AG20443 (cell line): ENCODE results near the gene TMEM119.
"Not testable (repeated sequence)": the region's sequence is repeated elsewhere in the genome, so short reads cannot be mapped to it uniquely, and the experiment has no call there.

Experiments
- DNase-seq: peaks from one replicate; pipeline ENCODE4 v3.0.0; 2012; ENCODE audit warnings: low spot score, mixed read lengths

The TMEM119 gene

DNA sequence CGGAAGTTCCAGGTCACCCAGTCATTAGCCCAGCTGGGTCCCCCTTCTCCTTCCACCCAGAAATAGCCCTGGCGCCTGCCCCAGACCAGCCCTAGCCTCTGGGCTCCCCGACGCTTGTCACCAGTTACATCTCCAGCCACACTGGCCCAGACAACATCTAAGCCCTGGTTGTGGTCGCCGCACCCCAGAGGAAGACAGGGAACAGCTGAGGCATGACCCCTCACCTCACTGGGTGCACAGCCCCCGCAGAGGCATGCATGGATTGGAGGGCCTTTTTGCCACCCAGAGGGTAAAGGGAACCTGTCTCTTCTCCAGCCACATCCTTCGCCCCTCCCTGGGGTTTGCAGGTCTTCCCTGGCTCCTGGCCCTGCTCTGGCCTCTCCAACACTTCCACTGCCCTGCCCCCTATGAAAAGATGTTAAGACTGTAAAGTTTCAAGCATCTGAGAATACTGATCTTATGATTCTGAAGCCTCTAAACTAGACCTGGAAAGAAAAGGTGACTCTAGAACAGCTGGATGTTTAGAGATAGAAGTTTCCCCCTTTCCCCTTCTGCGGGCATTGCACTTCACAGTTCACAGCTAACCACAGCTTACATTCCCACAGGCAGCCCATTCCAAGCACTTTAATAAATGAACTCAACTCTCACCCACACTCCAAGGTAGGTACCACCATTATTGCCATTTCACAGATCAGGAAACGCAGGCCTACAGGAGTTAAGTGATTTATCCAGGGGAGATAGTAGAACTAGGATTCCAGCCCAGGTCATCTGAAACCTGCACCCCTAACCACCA is 14.7 kb downstream of the TMEM119 start:
- DNase-seq, result no peak

DNA sequence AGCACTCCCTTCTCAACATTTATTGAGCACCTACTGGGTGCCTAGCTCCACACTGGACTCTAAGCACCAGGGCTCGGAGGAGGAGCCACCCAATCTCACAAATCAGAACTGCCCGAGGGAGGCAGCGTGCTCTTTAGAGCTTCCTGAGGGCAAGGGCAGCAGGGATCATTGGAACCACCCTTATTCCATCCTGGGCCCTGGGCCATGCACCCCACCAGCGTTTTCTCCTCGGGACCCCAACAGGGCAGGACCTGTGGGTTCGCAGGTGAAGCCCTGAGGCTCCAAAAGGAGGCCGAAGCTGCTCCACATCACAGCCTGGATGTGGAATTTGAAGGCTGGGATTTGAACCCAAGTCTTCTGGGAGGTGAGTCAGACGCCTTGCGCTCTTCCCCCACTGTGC is 15.4 kb downstream of the TMEM119 start:
- no peak for DNase-seq

DNA sequence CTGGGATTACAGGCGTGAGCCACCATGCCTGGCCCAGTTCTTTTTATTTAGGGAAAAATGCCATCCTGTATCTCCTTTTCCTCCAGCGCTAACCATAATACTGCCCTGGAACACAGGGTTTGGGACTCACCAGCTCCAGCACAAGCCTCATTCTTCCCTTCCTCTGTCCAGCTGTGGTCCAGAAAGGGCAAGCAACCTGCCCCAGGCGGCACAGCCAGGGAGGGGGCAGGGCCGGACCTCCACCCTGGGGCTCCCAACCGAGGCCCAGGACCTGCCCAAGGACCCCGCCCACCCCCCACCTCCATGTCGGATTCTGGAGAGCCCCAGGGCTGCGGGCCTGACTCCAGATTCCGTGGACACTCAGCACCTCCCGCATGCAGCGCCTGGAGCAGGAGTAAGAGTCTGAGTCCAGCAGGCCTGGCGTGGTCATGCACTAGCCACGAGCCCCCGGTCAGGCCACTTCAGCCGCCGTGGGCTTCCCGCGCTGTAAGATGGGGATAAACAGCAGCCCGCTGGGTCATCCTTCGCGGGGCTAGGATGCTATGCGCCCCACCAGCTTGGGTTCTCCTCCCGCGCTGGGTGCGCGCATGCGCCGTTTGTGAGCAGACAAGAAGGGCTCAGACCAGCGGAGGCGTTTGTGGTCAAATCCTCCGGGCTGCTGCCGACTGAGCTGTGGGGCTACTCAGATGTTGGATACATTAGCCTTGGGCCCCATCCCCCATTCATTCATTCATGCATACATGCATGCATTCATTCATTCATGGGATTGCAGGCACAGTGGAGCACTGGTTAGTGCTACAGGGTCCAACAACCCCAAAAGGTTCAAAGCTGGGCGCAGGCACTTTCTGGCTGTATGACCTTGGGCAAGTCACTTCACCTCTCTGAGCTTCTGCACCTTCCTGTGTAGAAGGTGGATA is 16.3 kb downstream of the TMEM119 start:
- no peak for DNase-seq

DNA sequence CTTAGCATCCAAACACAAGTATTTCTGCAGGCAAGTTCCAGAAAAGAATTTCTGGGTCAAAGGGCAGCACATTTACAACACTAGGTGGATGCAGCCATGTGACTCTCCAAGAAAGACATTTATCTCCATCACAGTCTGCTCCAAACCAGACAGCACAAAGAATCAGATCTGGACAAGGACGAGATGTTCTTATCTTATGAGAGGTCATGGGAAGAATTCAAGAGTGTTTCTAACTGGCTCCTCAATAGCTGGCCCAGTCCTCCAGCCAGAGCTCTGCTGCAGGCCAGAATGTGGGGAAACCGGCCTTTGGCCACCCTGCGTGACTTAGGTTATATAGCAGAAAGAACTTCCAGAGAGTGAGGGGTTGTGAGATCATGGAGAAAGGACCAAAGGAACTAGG is 17.4 kb downstream of the TMEM119 start:
- no peak for DNase-seq

DNA sequence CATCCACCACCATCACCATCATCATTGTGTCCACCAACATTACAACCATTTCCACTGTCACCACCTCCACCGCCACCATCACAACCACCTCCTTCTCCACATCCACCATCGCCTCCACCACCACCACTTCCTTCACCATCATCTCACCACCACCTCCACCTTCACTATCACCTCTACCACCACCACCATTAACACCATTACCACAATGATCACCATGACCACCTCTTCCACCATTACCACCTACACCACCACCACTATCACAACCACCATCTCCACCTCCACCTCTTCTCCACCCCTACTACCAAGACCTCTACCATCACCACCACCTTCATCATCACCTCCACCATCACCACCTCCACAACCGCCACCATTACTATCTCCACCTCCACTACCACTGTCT is 19.1 kb downstream of the TMEM119 start:
- DNase-seq, result no peak

DNA sequence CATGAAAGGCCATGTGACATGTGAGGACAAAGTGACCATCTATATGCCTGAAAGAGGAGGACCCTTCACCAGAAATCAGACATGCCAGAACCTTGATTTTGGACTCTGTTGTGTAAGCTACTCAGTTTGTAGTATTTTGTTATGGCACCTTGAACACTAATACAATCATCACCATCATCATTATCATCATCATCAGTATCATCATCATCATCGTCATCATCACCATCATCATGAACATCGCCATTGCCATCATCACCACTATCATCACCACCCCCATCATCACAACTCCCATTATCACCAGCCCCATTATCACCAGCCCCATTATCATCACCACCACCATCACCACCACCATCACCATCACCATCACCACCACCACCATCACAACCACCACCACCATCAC is 19.6 kb downstream of the TMEM119 start:
- DNase-seq, result no peak

DNA sequence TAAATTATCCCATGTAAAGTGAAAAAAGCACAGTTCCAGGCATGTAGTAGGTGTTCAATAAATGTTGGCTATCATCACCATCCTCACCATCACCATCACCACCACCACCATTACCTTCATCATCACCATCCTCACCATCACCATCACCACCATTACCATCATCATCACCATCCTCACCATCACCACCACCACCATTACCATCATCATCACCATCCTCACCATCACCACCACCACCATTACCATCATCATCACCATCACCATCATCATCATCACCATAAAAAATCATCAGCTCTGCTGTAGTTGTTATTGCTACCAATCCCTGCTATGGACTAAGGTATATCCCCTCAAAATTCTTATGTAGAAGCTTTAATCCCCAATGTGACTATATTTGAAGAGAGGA is 20.4 kb downstream of the TMEM119 start:
- no peak for DNase-seq

DNA sequence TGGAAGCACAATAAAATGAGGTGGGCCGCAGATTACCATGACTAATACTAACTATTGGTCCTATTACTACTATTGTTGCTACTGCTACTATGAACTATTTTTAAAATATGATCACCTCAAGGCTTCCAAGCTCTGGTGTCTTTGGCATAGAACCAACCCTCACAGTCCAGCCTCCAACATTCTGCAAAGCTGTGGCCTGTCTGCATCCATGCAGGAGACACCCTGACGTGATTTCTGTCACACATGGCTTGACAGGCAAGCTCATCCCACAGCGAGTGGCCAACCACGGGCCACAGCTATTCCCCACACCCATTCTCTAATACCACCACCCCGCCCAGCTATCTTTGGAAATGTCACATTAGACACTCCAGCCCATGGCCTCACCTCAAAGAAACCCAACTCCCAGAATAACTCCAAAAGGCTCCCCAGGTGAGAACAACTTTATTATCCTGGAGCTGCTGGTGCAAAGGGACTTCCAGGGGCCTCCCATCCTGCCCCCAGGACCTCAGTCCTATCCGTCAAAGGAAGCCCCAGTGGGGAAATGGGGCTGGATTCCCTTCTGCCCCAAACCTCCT is 21.1 kb downstream of the TMEM119 start:
- no peak for DNase-seq

DNA sequence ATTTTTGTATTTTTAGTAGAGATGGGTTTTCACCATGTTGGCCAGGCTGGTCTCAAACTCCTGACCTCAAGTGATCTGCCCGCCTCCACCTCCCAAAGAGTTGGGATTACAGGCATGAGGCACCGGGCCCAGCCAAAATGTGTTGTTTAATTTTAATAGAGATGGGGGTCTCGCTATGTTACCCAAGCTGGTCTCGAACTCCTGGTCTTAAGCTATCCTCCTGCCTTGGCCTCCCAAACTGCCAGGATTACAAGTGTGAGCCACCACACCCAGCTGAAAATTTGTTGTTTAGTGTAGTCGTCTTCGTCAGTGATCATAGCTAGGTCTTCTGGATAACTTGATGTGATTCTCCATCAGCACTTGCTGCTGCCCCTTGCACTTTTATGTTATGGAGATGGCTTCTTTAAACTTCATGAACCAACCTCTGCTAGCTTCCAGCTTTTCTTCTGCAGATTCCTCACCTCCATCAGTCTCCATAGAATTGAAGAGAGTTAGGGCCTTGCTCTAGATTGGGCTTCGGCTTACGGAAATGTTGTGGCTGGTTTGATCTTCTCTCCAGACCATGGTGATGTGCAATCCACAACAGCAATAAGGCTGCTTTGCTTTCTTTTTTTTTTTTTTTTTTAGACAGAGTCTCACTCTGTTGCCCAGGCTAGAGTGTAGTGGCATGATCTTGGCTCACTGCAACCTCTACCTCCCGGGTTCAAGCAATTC is 22.5 kb downstream of the TMEM119 start:
- DNase-seq, result no peak

DNA sequence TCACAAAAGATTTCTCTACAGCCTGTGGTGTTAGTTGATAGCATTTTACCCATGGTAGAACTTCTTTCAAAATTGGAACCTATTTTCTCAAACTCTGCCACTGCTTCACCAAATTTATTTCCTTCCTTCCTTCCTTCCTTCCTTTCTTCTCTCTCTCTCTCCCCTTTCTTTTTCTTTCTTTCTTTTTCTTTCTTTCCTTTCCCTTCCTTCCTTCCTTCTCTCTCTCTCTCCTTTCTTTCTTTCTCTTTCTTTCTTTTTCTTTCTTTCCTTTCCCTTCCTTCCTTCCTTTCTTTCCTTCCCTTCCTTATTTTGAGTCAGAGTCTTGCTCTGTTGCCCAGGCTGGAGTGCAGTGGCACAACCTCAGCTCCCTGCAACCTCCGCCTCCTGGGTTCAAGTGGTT is 23.6 kb downstream of the TMEM119 start:
- not testable (repeated sequence) for DNase-seq

DNA sequence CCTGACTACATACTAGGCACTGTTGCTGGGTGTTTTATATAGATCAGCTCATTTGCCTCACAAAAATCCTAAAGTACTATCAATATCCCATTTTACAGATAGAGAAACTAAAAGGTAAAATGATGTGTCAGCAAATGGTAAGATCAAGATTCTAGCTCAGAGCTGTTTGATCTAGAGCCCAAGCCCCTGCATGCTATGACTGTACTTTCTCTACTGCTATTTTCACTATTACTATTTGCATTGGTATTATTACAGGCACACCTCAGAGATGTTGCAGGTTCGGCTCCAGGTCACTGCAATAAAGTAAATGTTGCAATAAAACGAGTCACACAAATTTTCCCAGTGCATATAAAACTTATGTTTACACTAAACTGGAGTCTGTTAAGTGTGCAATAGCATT is 24.6 kb downstream of the TMEM119 start:
- DNase-seq, result no peak

DNA sequence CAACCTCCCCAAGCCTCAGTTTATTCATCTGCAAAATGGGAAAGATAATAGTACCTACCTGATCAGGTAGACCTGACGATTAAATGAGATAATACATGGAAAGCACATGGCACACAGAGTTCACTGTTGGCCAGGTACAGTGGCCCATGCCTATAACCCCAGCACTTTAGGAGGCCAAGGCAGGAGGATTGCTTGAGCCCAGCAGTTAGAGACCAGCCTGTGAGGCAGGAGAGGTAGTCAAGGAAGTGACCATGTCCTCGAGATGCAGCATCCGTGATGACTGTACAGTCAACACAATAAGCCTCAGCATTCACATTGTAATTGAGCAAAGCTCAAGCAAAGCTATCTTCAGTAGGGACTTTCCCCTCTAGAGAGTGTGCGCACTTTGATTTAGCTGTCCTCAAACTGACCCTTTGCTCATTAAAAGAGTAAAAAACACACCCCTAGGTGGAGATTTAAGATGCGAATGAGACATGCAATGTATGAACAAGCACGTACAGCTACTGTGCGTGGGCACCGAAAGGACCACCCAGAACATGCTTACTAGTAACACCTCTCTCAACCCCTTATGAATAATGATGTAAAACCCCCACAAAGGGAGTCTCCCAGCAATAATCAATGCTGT is 25.6 kb downstream of the TMEM119 start:
- no peak for DNase-seq

DNA sequence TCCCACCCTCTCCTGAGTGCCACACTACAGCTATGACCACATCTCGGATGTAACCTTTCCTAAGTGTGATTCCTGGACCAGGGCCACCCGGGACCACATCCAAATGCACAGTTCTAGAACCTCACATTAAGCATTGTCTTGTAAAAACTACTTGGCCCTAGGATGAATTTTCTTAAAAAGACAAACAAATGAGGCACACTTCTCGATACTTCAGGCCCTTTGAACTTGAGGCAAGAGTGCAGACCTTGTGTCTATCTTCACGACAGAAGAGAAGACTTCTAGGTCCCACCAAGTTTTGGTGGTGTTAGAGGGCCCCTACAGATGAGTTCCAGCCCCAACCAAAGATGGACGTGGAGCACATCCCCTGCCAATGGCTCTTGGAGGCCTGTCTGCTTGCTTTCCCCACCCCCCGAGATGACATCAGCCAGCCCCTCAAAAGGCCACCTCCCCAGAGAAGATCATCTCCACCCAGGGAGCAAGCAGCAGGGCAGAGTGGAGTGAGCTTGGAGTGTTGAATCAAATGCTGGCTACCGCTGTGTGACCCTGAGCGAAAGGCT is 26.2 kb downstream of the TMEM119 start:
- DNase-seq, result no peak

DNA sequence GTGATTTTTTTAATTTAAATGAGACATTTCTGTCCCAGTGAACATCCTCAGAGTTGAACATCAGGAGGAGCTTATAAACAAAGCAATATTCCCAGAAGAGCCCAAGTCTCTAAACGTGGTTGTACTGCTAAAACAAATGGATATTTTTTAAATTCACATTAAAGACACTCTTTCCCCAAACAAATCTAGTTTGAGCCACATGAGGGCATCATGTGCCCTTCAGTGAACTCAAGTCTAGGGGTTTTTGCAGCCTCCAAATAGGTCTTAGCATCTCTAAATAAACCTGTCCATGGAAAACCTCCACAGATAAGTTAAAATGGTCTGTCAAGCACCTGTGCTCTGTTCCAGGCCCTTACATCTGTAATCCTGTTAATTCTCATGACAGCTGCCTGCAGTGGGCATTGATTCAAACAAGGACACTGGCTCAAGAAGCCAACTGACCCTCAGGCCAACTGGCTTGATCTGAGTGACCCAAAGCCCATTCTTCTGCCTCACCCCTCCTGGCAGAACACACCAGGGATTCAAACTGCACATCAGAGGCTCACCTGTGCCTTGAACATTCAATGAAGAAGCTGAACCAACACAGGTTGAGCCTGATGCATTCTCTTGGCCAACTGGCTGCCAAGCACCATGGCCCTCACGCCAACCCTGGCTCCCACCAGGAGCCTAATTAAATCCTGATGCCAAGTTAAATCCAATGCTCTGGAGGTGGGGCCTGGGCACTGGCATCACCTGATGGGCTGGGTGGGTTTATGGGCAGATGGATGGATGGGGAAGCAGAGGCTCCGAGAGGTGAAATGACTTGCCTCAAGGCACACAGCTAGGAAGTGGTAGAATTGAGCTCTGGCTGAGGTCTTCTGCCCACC is 26.9 kb downstream of the TMEM119 start:
- DNase-seq, result peak; percentile 42

DNA sequence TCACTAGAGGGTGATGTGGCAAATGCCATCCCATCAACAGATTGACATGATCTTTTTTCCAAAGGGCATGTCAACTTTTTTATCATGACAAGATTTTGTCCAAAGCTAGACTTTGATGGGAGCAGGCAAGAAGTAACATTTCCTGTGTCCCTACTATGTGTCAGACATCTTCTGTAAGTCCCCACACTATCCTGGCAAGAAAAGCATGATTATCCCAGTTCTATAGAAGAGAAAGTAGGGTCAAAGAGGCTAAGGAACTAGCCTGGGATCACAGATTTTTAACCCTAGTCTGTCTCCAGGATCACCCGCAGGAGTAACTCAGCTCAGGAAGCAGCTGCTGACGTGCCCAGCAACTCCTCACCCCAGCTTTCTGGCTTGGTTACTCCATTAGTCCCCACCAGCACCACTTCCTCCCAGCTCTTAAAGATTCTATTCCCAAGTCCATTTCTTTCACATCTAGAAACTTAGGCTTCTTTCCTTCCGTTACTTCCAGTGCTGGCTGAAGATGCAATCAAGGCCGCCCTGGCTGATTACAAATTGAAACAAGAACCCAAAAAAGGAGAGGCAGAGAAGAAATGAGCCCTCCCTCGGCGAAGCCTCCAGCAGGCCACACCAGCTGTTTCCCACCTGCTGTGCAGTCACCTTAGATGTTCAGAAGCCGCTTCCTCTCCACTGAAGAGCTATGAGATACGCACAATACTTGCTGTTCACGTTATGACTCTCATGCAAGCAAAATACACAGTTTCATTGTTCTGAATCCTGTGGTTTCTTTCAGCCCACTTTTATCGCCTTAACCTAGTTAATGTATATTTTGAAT is 29.3 kb downstream of the TMEM119 start:
- no peak for DNase-seq

DNA sequence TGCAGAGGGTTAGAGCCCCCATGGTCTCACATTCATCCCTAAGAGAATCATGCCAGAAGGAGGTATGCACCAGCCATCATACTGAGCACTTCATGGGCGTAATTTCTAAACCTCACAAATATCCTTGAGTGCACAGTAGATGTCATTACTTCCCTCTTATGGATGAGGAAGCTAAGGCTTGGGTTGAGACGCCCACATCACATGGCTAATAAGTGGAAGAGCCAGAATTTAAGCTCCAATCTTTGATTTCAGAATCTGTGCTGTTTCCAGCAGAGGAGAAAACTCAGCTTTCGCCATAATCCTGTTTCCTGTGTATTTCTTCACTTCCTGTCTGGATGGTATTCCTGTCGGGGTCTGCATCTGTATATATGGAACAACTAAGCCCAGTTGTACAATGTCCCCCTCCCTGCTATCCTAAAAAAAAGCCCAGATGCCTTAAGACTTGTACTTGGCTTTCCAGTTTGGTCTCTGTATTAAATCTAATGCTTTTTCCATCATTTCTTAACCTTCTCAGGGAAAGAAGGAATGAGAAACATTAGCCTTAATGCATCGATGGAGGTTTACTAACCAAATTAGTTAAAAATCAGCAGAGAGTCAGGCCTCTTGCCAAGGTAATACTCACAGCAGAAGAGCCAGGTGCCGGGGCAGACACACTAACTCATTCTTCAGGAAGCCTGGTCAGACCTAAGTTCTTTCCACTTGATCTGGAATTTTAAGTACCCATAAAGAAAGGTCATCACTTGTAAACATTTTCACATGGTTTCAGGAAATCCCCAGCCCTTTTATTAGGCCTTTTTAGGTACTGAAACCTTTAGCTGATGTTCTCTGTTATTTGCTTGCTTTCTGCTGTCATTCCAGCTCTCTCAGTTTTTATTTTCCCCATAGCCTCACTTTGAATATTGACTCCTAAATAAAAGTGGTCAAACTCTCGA is 30.2 kb downstream of the TMEM119 start:
- no peak for DNase-seq

DNA sequence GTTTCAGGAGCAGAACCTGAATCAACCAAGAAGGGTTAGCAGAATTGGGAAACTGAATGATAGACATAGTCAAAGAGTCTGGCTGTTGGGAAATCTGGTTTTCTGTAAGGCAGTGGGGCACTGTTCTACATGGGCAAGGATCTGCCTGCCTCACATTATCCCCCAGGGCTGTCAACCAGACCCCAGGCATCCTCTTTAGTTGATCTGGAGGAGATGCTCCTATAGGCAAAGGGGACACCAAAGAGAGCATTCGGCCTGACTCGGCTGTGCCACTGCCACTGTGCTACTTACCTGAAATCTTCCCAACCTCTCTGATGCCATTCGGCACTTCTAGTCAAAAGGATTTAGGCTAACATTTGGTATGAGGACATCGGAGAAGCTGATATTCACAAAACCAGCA is 31.4 kb downstream of the TMEM119 start:
- DNase-seq, result no peak

DNA sequence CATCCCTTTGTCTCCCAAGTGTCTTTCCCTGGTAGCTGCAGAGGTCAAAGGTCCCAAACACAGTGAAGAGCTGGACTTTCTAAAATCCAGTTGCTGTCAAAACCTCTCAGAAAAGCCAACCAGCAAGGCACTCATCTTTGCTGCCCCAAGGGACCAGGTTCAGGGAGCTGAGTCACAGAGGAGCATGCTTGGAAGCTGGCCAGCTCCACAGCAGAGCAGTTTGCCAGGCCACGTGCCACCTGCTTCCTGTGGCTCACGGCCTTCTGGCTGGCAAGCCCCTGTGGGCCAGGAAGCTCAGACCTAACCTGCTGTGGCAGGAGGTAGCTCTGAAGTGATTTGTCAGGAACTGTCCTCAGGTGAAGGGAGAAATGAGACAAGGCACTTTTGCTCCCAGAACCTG is 31.9 kb downstream of the TMEM119 start:
- peak; percentile 42 for DNase-seq
